Epithelial cell of esophagus (primary cell): ENCODE data around the gene ITPKB.
A peak's percentile ranks its signal among the peaks of the same experiment; 100 is the strongest.

Source experiments
- DNase-seq: peaks from one replicate; pipeline ENCODE4 v3.0.0; 2010; ENCODE audit warnings: low read depth
- H3K4me3 ChIP-seq: 2 replicates; pipeline ENCODE4 v1.5.1; 2011; ENCODE audit warnings: mild to moderate bottlenecking, low read length, control low read depth
- CTCF ChIP-seq: IDR thresholded peaks from 2 replicates; pipeline ENCODE4 v1.5.1; 2011; ENCODE audit warnings: low read depth, mild to moderate bottlenecking, low read length, control low read depth, inconsistent platforms; ENCODE audit not compliant: insufficient read depth; ENCODE audit errors: missing control alignments

ITPKB gene

DNA sequence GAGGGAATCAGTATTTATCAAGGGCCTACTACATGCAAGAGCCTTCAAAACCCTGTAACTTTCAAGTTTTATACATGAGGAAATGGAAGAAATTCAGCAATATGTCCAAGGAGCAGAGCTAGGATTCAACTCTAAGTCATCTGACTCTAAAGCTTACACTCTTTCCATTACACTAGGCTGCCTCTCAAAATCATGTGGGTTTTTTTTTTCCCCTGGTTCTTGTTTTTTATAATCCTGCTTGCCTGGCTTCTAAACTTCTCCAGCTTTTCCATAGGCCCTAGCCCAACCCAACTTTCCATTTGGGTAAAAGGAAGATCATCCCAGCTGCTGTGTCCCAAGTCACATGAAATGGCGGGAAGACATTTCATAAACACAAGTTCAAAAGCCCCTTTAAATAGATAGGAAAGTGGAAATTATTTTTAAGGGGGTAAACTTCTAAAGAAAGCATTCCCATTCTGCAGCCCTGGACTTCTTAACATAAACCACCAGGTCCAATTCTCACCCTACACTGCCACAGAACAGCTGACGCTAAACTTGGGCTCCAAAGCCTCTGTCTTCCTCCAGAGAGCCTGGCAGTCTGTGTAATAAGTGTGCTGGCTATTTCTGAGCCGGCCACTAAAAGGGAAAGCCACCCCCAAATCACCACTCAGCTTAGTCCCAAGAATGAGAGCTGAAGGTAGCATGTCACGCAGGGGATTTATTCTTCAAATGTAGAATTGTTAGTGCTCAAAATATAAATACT, 46.9 kb downstream of the ITPKB start:
- no peak for DNase-seq
- no peak for TF ChIP-seq CTCF
- no peak overlapping the region for H3K4me3 ChIP-seq

DNA sequence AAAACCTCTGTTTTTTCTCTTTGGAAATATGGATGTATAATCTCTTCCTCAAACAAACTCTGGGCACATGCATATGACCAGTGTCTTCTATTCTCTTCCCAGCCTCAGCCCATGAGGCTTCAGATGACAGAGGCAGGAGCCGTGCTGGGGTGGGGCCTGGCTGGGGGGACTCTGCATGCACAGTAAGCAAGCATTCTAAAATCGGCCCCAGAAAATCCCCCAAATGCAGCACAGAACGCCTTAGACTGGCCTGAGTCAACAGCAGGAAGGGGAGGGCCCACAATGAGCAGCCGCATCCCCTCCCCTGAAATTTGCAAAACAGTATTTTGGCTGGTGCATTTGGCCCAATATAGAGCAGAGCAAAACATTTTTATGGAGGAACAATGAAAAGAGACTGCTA, 47.8 kb downstream of the ITPKB start:
- DNase-seq, result no peak
- no peak for TF ChIP-seq CTCF
- H3K4me3 ChIP-seq, result no peak overlapping the region

DNA sequence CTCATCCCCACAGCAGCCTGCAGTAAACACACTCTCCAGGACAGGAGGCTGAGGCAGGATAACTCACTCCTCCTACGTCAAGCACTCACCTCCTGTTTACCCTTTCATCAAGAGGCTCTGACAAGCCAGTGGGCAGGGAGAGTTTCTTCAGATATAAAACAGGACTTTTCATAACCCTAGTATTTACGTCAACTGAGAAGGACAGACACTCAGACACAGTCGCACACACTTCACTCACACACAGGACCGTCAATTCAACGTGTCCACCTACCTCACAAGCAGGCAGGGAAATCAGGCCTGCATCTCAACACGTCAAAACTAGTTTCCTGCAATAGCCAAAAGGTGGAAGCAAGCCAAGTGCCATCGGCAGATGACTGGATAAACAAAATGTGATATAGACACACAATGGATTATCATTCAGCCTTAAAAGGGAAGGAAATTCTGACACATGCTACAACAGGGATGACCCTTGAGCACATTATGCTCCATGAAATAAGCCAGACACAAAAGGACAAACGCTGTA, 48.6 kb downstream of the ITPKB start:
- H3K4me3 ChIP-seq, result no peak overlapping the region
- DNase-seq, result peak; percentile 84
- no peak for TF ChIP-seq CTCF

GRCh38 chr1:226688808-226689207, 50.3 kb downstream of the ITPKB start:
- no peak for DNase-seq
- H3K4me3 ChIP-seq, result no peak overlapping the region
- no peak for TF ChIP-seq CTCF

GRCh38 chr1:226688056-226688748, 50.9 kb downstream of the ITPKB start:
- DNase-seq, result no peak
- H3K4me3 ChIP-seq, result no peak overlapping the region
- TF ChIP-seq CTCF, result no peak

- peak; percentile 4 for TF ChIP-seq CTCF
- no peak for DNase-seq
- H3K4me3 ChIP-seq, result no peak overlapping the region
Measured at GRCh38 chr1:226687426-226687825, 51.7 kb downstream of the ITPKB start.
